GM18526 (cell line): ENCODE data around the gene MMP28.

Source experiments
- POLR2A ChIP-seq: IDR thresholded peaks from 3 replicates; pipeline ENCODE4 v1.6.1; 2011; ENCODE audit not compliant: insufficient read length; ENCODE audit errors: extremely low read depth

Gene MMP28

GRCh38 chr17:35808240-35808961 lies 13.0 kb upstream of the MMP28 start:
- no peak for TF ChIP-seq POLR2A

GRCh38 chr17:35807371-35808144 lies 12.1 kb upstream of the MMP28 start:
- TF ChIP-seq POLR2A, result no peak

- TF ChIP-seq POLR2A, result no peak
Observed at GRCh38 chr17:35804658-35805192, 9.3 kb upstream of the MMP28 start.

- TF ChIP-seq POLR2A, result no peak
Observed at GRCh38 chr17:35801583-35802224, 6.3 kb upstream of the MMP28 start.

GRCh38 chr17:35799942-35800341 lies 4.5 kb upstream of the MMP28 start:
- no peak for TF ChIP-seq POLR2A

- TF ChIP-seq POLR2A, result no peak
Observed at GRCh38 chr17:35797918-35798317, 2.5 kb upstream of the MMP28 start.

- no peak for TF ChIP-seq POLR2A
Observed at GRCh38 chr17:35797370-35797769, 1.9 kb upstream of the MMP28 start.

- no peak for TF ChIP-seq POLR2A
Observed at GRCh38 chr17:35796942-35797341, 1.5 kb upstream of the MMP28 start.

GRCh38 chr17:35795871-35796265 lies 427 bp upstream of the MMP28 start:
- no peak for TF ChIP-seq POLR2A

GRCh38 chr17:35793257-35793656 lies 2.2 kb downstream of the MMP28 start:
- TF ChIP-seq POLR2A, result no peak

GRCh38 chr17:35791681-35792350 lies 3.6 kb downstream of the MMP28 start:
- no peak for TF ChIP-seq POLR2A

- TF ChIP-seq POLR2A, result no peak
Observed at GRCh38 chr17:35790841-35791240, 4.6 kb downstream of the MMP28 start.

- no peak for TF ChIP-seq POLR2A
Observed at GRCh38 chr17:35788477-35789368, 6.7 kb downstream of the MMP28 start.

- TF ChIP-seq POLR2A, result no peak
Observed at GRCh38 chr17:35786941-35787432, 8.5 kb downstream of the MMP28 start.
